AG10803 (cell line): ENCODE data around the gene PTPRD.

Experiments used
- DNase-seq: peaks from one replicate; pipeline ENCODE4 v3.0.0; 2010; ENCODE audit warnings: low read depth
- H3K4me3 ChIP-seq: 2 replicates; pipeline ENCODE4 v1.5.1; 2011; ENCODE audit warnings: mild to moderate bottlenecking, low read length, control low read depth
- TF ChIP-seq, protein P1 (sequence below): conservative IDR thresholded peaks from 2 replicates; pipeline ENCODE4 v1.5.1; 2011; ENCODE audit warnings: mild to moderate bottlenecking, low read length, control low read depth, inconsistent platforms

Gene PTPRD

DNA sequence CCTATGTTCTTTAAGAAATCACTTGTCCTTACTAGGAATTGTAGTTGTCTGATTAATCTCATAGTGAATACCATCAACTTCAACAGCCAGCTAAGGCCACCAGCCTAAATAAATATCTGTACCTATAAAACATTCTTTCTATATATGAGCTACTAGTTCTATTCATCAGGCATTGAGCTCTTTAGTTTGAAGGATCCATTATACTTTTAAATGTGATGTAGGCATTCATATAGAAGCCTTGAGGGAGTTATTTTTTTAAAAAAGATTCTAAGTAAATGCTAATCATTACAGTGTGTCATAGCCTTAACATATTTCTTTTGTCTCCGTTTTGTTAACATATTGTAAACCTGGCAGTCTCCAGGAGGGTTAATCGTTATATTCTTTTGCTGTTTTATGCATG, 838.3 kb downstream of the PTPRD start:
- H3K4me3 ChIP-seq, result no peak overlapping the region
- DNase-seq, result no peak
- TF ChIP-seq, protein P1, sequence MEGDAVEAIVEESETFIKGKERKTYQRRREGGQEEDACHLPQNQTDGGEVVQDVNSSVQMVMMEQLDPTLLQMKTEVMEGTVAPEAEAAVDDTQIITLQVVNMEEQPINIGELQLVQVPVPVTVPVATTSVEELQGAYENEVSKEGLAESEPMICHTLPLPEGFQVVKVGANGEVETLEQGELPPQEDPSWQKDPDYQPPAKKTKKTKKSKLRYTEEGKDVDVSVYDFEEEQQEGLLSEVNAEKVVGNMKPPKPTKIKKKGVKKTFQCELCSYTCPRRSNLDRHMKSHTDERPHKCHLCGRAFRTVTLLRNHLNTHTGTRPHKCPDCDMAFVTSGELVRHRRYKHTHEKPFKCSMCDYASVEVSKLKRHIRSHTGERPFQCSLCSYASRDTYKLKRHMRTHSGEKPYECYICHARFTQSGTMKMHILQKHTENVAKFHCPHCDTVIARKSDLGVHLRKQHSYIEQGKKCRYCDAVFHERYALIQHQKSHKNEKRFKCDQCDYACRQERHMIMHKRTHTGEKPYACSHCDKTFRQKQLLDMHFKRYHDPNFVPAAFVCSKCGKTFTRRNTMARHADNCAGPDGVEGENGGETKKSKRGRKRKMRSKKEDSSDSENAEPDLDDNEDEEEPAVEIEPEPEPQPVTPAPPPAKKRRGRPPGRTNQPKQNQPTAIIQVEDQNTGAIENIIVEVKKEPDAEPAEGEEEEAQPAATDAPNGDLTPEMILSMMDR, result no peak

DNA sequence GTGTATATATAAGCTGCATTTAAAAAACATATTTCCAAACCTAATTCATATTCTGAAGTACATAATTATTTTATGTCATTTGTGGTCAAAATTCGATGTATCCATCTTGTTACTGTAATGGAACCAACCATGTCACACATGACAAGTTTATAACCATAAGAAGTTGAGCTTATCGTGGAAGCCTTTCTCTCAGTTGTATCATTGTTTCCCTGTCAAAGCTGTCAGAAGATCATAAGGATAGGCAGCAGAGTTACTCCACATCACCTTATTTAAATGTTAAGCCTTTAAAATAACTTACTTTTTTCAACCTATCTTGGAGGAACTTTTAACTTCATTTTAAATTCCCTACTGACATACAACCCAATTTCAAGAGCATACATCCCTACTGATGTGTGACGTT, 841.5 kb downstream of the PTPRD start:
- DNase-seq, result no peak
- H3K4me3 ChIP-seq, result no peak overlapping the region
- TF ChIP-seq, protein P1, result no peak

DNA sequence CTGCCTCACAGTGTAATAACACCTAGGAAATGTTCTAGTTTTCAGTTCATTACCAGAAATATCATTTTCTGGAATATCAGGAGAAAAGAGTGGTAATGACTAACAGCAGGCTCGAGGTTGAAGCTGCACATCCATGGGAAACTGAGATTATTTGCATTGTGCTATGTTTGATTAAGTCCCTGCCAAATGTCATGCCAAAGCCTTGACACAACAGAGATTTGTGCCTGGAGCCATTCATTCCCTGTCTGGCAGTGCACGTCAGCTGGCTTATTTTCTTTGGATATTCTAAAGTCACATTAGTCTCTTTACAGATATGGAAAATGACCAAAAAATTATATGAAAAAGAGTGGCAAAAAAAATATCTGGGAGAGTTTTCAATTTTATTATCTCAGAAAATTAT, 848.0 kb downstream of the PTPRD start:
- TF ChIP-seq, protein P1, result no peak
- no peak for DNase-seq
- H3K4me3 ChIP-seq, result no peak overlapping the region

DNA sequence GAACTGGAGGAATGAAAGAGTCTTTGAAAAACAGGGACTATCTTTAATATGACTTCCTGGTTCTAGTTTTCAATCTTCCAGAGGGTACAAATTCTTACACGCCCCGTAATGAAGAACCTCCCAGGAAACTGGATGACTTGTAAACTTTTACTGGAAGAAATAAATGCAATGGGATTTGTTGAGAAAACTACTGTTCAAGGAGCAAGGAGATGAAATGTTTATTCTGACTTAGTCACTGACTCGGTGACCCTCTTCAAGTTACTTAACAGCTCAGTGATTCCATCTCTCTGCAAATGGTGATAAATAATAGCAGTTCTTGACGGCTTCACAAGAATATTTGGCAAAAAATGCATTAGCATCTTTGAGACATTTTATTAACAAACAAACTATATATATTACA, 858.6 kb downstream of the PTPRD start:
- no peak for DNase-seq

DNA sequence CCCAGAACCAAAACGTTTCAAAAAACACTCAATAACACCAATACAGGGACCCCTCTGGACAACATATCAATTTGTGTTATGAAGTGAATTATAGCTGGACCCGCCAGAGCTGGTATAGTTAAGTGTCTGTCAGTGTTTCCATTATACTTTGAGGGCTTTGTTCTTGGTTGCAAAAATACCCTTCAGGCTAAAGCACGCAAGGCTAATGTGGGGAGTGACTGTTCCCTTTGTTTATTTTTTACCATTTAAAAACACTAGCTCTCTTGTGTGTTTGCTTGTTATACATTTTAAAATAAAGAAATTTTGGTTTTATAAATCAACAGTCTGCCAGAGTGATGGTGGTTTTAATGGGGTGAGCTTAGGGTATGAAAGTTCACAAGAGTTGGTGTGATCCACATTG, 859.5 kb downstream of the PTPRD start:
- TF ChIP-seq, protein P1, result no peak
- DNase-seq, result no peak

More for the DNA sequence above, 858.6 kb downstream of the PTPRD start:
- no peak overlapping the region for H3K4me3 ChIP-seq
- TF ChIP-seq, protein P1, result no peak

DNA sequence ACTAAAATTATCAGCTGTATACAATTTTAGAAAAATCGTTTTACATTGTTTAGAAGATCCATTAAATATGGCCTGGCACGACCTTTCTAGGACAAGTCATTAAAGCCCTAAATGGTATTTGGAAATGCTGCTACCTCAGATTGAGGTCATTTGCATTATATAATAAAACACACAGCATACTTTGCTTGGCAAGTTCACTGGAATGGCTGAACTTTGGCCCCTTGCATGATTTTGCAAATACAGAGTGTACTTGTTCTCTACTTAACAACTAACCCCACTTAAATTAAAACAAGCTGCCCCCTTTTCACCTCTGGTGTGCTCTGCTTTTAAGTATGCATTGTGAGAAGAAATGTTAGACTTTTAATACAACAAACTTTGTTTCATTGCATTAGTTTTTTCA, 860.1 kb downstream of the PTPRD start:
- no peak overlapping the region for H3K4me3 ChIP-seq
- no peak for DNase-seq
- TF ChIP-seq, protein P1, result no peak

More for the DNA sequence above, 859.5 kb downstream of the PTPRD start:
- no peak overlapping the region for H3K4me3 ChIP-seq

DNA sequence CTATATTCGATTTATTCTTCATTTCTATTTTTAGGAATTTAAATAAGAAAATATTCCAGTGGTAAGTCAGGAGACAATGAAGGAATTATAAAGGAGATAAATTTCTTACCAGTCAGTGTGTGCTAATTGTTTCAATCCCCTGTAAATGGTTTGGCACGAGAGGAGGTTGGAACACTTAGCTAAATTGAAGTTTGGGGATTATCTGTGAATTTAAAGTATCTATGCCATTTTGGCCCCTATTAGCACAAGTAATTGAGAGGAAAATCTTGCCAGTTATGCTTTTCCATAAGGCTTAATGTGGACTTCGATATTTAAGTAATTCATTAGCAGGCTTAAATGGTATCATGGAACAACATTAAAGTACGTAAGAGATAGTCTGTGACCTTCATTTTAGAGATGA, 860.8 kb downstream of the PTPRD start:
- TF ChIP-seq, protein P1, result no peak

More for the DNA sequence above, 860.8 kb downstream of the PTPRD start:
- DNase-seq, result no peak
- H3K4me3 ChIP-seq, result no peak overlapping the region
